GM23338 (cell line): ENCODE results near the gene NECAB3. TPM values are rescaled to one million over a fixed set of nuclear protein-coding genes. Genes with fewer than 3 reads are reported as not detected.

Source experiments
- ATAC-seq: fragments of 200-7000 bp; cut with Tn5 transposase; 3 replicates; pipeline ENCODE4 v1.9.1; 2020
- DNase-seq: peaks from one replicate; pipeline ENCODE4 v3.0.0-alpha.2; 2015; ENCODE audit warnings: low spot score
- H2AFZ ChIP-seq: fragments of 200-600 bp; sonication (generic); 2 replicates; pipeline ENCODE4 v1.8.0; 2016; ENCODE audit warnings: antibody characterized with exemption, mild to moderate bottlenecking, moderate library complexity
- H3F3A ChIP-seq: fragments of 200-600 bp; sonication (generic); replicated peaks from 2 replicates; pipeline ENCODE4 v1.8.0; 2017; ENCODE audit warnings: antibody characterized with exemption, mixed run types, low read depth
- H3K27ac ChIP-seq: fragments of 200-600 bp; sonication (generic); 2 replicates; pipeline ENCODE4 v1.6.1; 2016; ENCODE audit warnings: low read depth
- H3K27me3 ChIP-seq: fragments of 200-600 bp; sonication (generic); 2 replicates; pipeline ENCODE4 v1.8.0; 2016; ENCODE audit warnings: mild to moderate bottlenecking, mixed run types, moderate library complexity; ENCODE audit not compliant: insufficient read depth
- H3K36me3 ChIP-seq: fragments of 200-600 bp; sonication (generic); 2 replicates; pipeline ENCODE4 v1.8.0; 2016; ENCODE audit warnings: mild to moderate bottlenecking; ENCODE audit not compliant: insufficient read depth
- H3K4me1 ChIP-seq: fragments of 200-600 bp; sonication (generic); 2 replicates; pipeline ENCODE4 v1.8.0; 2016; ENCODE audit warnings: mild to moderate bottlenecking, moderate library complexity; ENCODE audit not compliant: insufficient read depth
- H3K4me2 ChIP-seq: fragments of 200-600 bp; sonication (generic); 2 replicates; pipeline ENCODE4 v1.7.1; 2017; ENCODE audit warnings: mixed run types
- H3K4me3 ChIP-seq: fragments of 200-600 bp; sonication (generic); 2 replicates; pipeline ENCODE4 v1.6.1; 2016; ENCODE audit warnings: mixed run types
- H3K79me2 ChIP-seq: fragments of 200-600 bp; sonication (generic); replicated peaks from 2 replicates; pipeline ENCODE4 v1.8.0; 2017; ENCODE audit warnings: mild to moderate bottlenecking; ENCODE audit not compliant: insufficient read depth
- H3K9me2 ChIP-seq: fragments of 200-600 bp; sonication (generic); 2 replicates; pipeline ENCODE4 v1.8.0; 2017; ENCODE audit not compliant: insufficient read depth
- H4K20me1 ChIP-seq: fragments of 200-600 bp; sonication (generic); replicated peaks from 2 replicates; pipeline ENCODE4 v1.8.0; 2017; ENCODE audit warnings: mild to moderate bottlenecking; ENCODE audit not compliant: insufficient read depth
- H3K27ac Mint-ChIP-seq: 2 replicates; pipeline ENCODE4 v1.8.0; 2020; ENCODE audit warnings: inconsistent platforms, mild to moderate bottlenecking, moderate library complexity, mixed read lengths
- H3K27me3 Mint-ChIP-seq: 3 replicates; pipeline ENCODE4 v1.8.0; 2022; ENCODE audit warnings: low read depth, mild to moderate bottlenecking, moderate library complexity, mixed read lengths, inconsistent platforms; ENCODE audit not compliant: insufficient read depth, poor library complexity
- H3K36me3 Mint-ChIP-seq: 3 replicates; pipeline ENCODE4 v1.8.0; 2021; ENCODE audit warnings: low read depth, mild to moderate bottlenecking, inconsistent platforms, moderate library complexity, mixed read lengths
- H3K4me1 Mint-ChIP-seq: 3 replicates; pipeline ENCODE4 v1.8.0; 2020; ENCODE audit warnings: mild to moderate bottlenecking, inconsistent platforms, mixed read lengths
- H3K4me3 Mint-ChIP-seq: 3 replicates; pipeline ENCODE4 v1.8.0; 2021; ENCODE audit warnings: moderate library complexity, mild to moderate bottlenecking, inconsistent platforms, mixed read lengths
- H3K9me3 Mint-ChIP-seq: 3 replicates; pipeline ENCODE4 v1.8.0; 2020; ENCODE audit warnings: moderate library complexity, mild to moderate bottlenecking, inconsistent platforms, mixed read lengths
- CREB1 ChIP-seq: fragments of 250-450 bp; sonication (Bioruptor Pico); IDR thresholded peaks from 2 replicates; pipeline ENCODE4 v1.5.0; 2020; ENCODE audit warnings: low read depth, mild to moderate bottlenecking, moderate library complexity
- EZH2phosphoT487 ChIP-seq: fragments of 200-600 bp; sonication (generic); IDR thresholded peaks from one replicate; pipeline ENCODE4 v1.8.1; 2018; ENCODE audit warnings: antibody characterized with exemption; ENCODE audit not compliant: unreplicated experiment
- REST ChIP-seq: IDR thresholded peaks from one replicate; pipeline ENCODE4 v1.6.1; 2018; ENCODE audit warnings: antibody characterized with exemption; ENCODE audit not compliant: unreplicated experiment
- STAT1 ChIP-seq: IDR thresholded peaks from one replicate; pipeline ENCODE4 v1.6.1; 2016; ENCODE audit warnings: antibody characterized with exemption; ENCODE audit not compliant: unreplicated experiment
- ZNF331 ChIP-seq: fragments of 250-450 bp; sonication (Bioruptor Pico); IDR thresholded peaks from 2 replicates; pipeline ENCODE4 v1.5.0; 2020; ENCODE audit warnings: low read depth, mild to moderate bottlenecking, moderate library complexity
- polyA plus RNA-seq: library from polyadenylated mRNA; unstranded; fragments of >200 nt; fragmentation: Nextera tagmentation; extraction: Ambion mirVana; gene quantifications from 2 replicates; pipeline ENCODE4 v1.2.1, GENCODE V29; 2016
- total RNA-seq: library from RNA; depleted of rRNA; stranded (reverse); fragments of >200 nt; shearing (Covaris generic); gene quantifications from 2 replicates; pipeline ENCODE4 v1.2.3, GENCODE V29; 2014
- TF ChIP-seq, protein P1 (sequence below): fragments of 250-450 bp; sonication (Bioruptor Pico); IDR thresholded peaks from 2 replicates; pipeline ENCODE4 v1.5.0; 2020; ENCODE audit warnings: mild to moderate bottlenecking, moderate library complexity
- TF ChIP-seq, protein P2 (sequence below): IDR thresholded peaks from 2 replicates; pipeline ENCODE4 v1.6.1; 2016; ENCODE audit warnings: antibody characterized with exemption

NECAB3 gene
- total and polyA plus RNA-seq, 2 experiments from 2014 or later: 8.5 to 28.4 TPM

- TF ChIP-seq, protein P1, sequence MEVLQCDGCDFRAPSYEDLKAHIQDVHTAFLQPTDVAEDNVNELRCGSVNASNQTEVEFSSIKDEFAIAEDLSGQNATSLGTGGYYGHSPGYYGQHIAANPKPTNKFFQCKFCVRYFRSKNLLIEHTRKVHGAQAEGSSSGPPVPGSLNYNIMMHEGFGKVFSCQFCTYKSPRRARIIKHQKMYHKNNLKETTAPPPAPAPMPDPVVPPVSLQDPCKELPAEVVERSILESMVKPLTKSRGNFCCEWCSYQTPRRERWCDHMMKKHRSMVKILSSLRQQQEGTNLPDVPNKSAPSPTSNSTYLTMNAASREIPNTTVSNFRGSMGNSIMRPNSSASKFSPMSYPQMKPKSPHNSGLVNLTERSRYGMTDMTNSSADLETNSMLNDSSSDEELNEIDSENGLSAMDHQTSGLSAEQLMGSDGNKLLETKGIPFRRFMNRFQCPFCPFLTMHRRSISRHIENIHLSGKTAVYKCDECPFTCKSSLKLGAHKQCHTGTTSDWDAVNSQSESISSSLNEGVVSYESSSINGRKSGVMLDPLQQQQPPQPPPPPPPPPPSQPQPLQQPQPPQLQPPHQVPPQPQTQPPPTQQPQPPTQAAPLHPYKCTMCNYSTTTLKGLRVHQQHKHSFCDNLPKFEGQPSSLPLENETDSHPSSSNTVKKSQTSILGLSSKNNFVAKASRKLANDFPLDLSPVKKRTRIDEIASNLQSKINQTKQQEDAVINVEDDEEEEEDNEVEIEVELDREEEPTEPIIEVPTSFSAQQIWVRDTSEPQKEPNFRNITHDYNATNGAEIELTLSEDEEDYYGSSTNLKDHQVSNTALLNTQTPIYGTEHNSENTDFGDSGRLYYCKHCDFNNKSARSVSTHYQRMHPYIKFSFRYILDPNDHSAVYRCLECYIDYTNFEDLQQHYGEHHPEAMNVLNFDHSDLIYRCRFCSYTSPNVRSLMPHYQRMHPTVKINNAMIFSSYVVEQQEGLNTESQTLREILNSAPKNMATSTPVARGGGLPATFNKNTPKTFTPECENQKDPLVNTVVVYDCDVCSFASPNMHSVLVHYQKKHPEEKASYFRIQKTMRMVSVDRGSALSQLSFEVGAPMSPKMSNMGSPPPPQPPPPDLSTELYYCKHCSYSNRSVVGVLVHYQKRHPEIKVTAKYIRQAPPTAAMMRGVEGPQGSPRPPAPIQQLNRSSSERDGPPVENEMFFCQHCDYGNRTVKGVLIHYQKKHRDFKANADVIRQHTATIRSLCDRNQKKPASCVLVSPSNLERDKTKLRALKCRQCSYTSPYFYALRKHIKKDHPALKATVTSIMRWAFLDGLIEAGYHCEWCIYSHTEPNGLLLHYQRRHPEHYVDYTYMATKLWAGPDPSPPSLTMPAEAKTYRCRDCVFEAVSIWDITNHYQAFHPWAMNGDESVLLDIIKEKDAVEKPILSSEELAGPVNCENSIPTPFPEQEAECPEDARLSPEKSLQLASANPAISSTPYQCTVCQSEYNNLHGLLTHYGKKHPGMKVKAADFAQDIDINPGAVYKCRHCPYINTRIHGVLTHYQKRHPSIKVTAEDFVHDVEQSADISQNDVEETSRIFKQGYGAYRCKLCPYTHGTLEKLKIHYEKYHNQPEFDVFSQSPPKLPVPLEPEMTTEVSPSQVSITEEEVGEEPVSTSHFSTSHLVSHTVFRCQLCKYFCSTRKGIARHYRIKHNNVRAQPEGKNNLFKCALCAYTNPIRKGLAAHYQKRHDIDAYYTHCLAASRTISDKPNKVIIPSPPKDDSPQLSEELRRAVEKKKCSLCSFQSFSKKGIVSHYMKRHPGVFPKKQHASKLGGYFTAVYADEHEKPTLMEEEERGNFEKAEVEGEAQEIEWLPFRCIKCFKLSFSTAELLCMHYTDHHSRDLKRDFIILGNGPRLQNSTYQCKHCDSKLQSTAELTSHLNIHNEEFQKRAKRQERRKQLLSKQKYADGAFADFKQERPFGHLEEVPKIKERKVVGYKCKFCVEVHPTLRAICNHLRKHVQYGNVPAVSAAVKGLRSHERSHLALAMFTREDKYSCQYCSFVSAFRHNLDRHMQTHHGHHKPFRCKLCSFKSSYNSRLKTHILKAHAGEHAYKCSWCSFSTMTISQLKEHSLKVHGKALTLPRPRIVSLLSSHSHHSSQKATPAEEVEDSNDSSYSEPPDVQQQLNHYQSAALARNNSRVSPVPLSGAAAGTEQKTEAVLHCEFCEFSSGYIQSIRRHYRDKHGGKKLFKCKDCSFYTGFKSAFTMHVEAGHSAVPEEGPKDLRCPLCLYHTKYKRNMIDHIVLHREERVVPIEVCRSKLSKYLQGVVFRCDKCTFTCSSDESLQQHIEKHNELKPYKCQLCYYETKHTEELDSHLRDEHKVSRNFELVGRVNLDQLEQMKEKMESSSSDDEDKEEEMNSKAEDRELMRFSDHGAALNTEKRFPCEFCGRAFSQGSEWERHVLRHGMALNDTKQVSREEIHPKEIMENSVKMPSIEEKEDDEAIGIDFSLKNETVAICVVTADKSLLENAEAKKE (CRISPR knock-in tag): no peak
- no peak for TF ChIP-seq ZNF331 (CRISPR knock-in tag)
- TF ChIP-seq, protein P2, sequence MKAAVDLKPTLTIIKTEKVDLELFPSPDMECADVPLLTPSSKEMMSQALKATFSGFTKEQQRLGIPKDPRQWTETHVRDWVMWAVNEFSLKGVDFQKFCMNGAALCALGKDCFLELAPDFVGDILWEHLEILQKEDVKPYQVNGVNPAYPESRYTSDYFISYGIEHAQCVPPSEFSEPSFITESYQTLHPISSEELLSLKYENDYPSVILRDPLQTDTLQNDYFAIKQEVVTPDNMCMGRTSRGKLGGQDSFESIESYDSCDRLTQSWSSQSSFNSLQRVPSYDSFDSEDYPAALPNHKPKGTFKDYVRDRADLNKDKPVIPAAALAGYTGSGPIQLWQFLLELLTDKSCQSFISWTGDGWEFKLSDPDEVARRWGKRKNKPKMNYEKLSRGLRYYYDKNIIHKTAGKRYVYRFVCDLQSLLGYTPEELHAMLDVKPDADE: no peak
- TF ChIP-seq CREB1 (CRISPR knock-in tag): no peak
Observed at GRCh38 chr20:33645396-33645795, 28.8 kb downstream of the NECAB3 start (continued).

DNA sequence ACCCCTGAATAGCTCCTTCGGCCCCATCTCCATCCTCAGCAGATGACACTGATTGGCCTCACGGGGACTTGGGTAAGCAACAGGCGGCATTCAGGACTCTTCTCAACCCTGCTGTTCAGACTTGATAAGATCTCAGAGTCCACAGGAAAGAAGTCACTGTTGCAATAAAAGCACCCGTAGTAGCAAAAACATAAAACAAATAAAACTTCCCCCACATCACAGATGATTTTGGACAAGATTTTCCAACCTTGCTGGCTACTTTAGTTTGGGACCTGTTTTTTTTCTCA is 29.2 kb downstream of the NECAB3 start:
- peaks cover 3% of the 10 kb centered on the region for H3K27me3 Mint-ChIP-seq
- H3K4me3 Mint-ChIP-seq: no peak overlapping the region
- no peak for ATAC-seq

More for the DNA sequence above, 29.2 kb downstream of the NECAB3 start:
- Histone ChIP-seq H3K27ac (no peak overlapping the region), H3K4me1 (no peaks in the 10 kb centered on the region; the same call in 1 of the 2 replicates), H3K36me3 (no peaks in the 10 kb centered on the region), H3K79me2 (no peaks in the 10 kb centered on the region), H3F3A (no peaks in the 10 kb centered on the region), H4K20me1 (peaks cover 3% of the 10 kb centered on the region; the same call in 1 of the 2 replicates), H3K27me3 (no peaks in the 10 kb centered on the region), H3K9me2 (no peaks in the 10 kb centered on the region), H2AFZ (no peak overlapping the region), H3K4me3 (no peak overlapping the region), H3K4me2 (no peak overlapping the region)
- Mint-ChIP-seq H3K9me3 (no peaks in the 10 kb centered on the region), H3K36me3 (peaks cover 16% of the 10 kb centered on the region), H3K27ac (no peak overlapping the region), H3K4me1 (peaks cover 5% of the 10 kb centered on the region; the same call in 2 of the 3 replicates)
- TF ChIP-seq REST (no peak), CREB1 (CRISPR knock-in tag) (no peak), EZH2phosphoT487 (no peak), ZNF331 (CRISPR knock-in tag) (no peak), STAT1 (no peak)
- TF ChIP-seq, protein P2: no peak
- no peak for DNase-seq
